ENCODE measurements around the gene CAMK2D.

- TF ChIP-seq REST (IDR thresholded peaks at IDR 0.05; ENCODE audit: insufficient read depth in 1 of 2, low read depth in 2 of 2, low read length in 2 of 2), result no peak
- TF ChIP-seq POLR2AphosphoS5 (IDR thresholded peaks at IDR 0.05; ENCODE audit: low read depth, low read length), result no peak
- no peak for TF ChIP-seq TAF1 (IDR thresholded peaks at IDR 0.05; ENCODE audit: borderline replicate concordance, insufficient read depth, low read length)
- no peak for TF ChIP-seq SIN3A (IDR thresholded peaks at IDR 0.05; ENCODE audit: borderline replicate concordance, insufficient read depth, low read length)
- no peak for TF ChIP-seq FOXP2 (optimal IDR thresholded peaks at IDR 0.05; ENCODE audit: borderline replicate concordance, extremely low read depth, extremely low read length, insufficient read depth)
Measured at GRCh38 chr4:113644398-113644797, 117.1 kb downstream of the CAMK2D start.

All from PFSK-1 (cell line).